ENCODE data around the gene MORN1. TPM values are rescaled to one million over a fixed set of nuclear protein-coding genes. Genes with fewer than 3 reads are reported as not detected.

Gene MORN1
- total and polyA plus RNA-seq, 2 of the 8 experiments (the other 6 are each of a cell fraction or from before 2014, with no cell fraction given) = 5.0 to 9.1 TPM

DNA sequence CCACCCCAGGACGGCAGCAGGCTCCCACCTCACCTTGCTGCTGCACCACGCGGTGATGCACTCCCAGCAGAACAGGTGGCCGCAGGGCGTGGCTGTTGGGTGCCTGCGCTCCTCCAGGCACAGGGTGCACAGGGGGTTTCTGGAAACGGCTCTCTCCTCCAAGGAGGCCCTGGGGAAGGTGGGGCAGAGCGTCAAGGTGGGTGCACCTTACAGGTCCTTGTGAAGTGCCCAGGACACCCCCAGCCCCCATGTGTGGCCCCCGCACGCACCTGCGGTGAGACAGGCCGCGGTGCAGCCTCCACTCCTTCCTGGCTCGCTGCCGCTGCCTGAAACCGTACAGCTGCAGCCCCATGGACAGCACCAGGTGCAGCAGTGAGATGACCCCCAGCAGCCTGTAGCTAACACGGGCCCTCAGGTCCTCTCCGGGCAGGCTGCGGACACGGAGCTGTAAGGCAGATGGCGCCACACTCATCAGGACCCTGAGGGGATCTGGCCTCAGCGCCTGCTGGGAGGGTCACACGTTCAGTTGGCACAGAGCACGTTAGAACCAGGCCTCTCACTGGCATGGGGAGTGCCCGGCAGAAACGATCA lies 15.2 kb upstream of the MORN1 start (continued):
- TF ChIP-seq RNF2 (IDR thresholded peaks at IDR 0.05; ENCODE audit: borderline replicate concordance, low read depth, low read length, missing control alignments, poor library complexity, severe bottlenecking) = no peak
- no peak for TF ChIP-seq NRF1 (IDR thresholded peaks at IDR 0.05; ENCODE audit: low read depth, low read length)
- TF ChIP-seq BRCA1 (IDR thresholded peaks at IDR 0.05; ENCODE audit: low read depth, low read length) = no peak
- no peak for TF ChIP-seq SP4 (IDR thresholded peaks at IDR 0.05; ENCODE audit: low read length)
- TF ChIP-seq, protein P1, sequence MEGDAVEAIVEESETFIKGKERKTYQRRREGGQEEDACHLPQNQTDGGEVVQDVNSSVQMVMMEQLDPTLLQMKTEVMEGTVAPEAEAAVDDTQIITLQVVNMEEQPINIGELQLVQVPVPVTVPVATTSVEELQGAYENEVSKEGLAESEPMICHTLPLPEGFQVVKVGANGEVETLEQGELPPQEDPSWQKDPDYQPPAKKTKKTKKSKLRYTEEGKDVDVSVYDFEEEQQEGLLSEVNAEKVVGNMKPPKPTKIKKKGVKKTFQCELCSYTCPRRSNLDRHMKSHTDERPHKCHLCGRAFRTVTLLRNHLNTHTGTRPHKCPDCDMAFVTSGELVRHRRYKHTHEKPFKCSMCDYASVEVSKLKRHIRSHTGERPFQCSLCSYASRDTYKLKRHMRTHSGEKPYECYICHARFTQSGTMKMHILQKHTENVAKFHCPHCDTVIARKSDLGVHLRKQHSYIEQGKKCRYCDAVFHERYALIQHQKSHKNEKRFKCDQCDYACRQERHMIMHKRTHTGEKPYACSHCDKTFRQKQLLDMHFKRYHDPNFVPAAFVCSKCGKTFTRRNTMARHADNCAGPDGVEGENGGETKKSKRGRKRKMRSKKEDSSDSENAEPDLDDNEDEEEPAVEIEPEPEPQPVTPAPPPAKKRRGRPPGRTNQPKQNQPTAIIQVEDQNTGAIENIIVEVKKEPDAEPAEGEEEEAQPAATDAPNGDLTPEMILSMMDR (IDR thresholded peaks at IDR 0.05; ENCODE audit: control extremely low read depth in 1 of 3, insufficient read depth in 1 of 3, low read depth in 1 of 3, low read length in 3 of 3) = peak in 2 of 3 experiments; percentile 37 to 52; a peak in 3 of 4 replicates
- TF ChIP-seq JUN (IDR thresholded peaks at IDR 0.05; ENCODE audit: low read depth, low read length) = no peak
- TF ChIP-seq RXRA (IDR thresholded peaks at IDR 0.05; ENCODE audit: insufficient read depth, low read depth, low read length) = no peak
- no peak for TF ChIP-seq CHD2 (IDR thresholded peaks at IDR 0.05; ENCODE audit: low read length)
- no peak for TF ChIP-seq KDM5A (IDR thresholded peaks at IDR 0.05; ENCODE audit: low read length)
- TF ChIP-seq SRF (IDR thresholded peaks at IDR 0.05; ENCODE audit: low read depth, low read length) = no peak
- TF ChIP-seq SP1 (IDR thresholded peaks at IDR 0.05; ENCODE audit: low read depth, low read length) = no peak
- TF ChIP-seq, protein P2, sequence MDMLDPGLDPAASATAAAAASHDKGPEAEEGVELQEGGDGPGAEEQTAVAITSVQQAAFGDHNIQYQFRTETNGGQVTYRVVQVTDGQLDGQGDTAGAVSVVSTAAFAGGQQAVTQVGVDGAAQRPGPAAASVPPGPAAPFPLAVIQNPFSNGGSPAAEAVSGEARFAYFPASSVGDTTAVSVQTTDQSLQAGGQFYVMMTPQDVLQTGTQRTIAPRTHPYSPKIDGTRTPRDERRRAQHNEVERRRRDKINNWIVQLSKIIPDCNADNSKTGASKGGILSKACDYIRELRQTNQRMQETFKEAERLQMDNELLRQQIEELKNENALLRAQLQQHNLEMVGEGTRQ (IDR thresholded peaks at IDR 0.05; ENCODE audit: low read length) = no peak

All from H1 (cell line).